Loucy (cell line): ENCODE measurements around the gene CST5.
"Not testable (repeated sequence)": the region's sequence is repeated elsewhere in the genome, so short reads cannot be mapped to it uniquely, and the experiment has no call there.

Source experiments
- H2AFZ ChIP-seq: fragments of 200-600 bp; sonication (generic); 2 replicates; pipeline ENCODE4 v1.6.0; 2016; ENCODE audit warnings: antibody characterized with exemption, mild to moderate bottlenecking, low read length, moderate library complexity
- H3F3A ChIP-seq: fragments of 200-600 bp; 2 replicates; pipeline ENCODE4 v1.6.0; 2016; ENCODE audit warnings: antibody characterized with exemption, low read depth, mild to moderate bottlenecking
- H3K27me3 ChIP-seq: fragments of 200-600 bp; sonication (generic); 2 replicates; pipeline ENCODE4 v1.6.1; 2014; ENCODE audit warnings: low read length, mild to moderate bottlenecking; ENCODE audit not compliant: insufficient read depth, poor library complexity, severe bottlenecking
- H3K36me3 ChIP-seq: fragments of 200-600 bp; sonication (generic); 2 replicates; pipeline ENCODE4 v1.6.1; 2016; ENCODE audit warnings: low read length; ENCODE audit not compliant: insufficient read depth
- H3K4me1 ChIP-seq: fragments of 200-600 bp; sonication (generic); 2 replicates; pipeline ENCODE4 v1.5.1; 2014; ENCODE audit warnings: low read length, mild to moderate bottlenecking; ENCODE audit not compliant: insufficient read depth, poor library complexity, severe bottlenecking
- H3K4me2 ChIP-seq: fragments of 200-600 bp; sonication (generic); 2 replicates; pipeline ENCODE4 v1.6.0; 2014; ENCODE audit warnings: antibody characterized with exemption, low read length, low read depth, mild to moderate bottlenecking; ENCODE audit not compliant: poor library complexity, severe bottlenecking
- H3K4me3 ChIP-seq: fragments of 200-600 bp; sonication (generic); 2 replicates; pipeline ENCODE4 v1.5.1; 2014; ENCODE audit warnings: low read length, mild to moderate bottlenecking, mixed read lengths; ENCODE audit not compliant: poor library complexity, severe bottlenecking
- H3K79me2 ChIP-seq: fragments of 200-600 bp; sonication (generic); 2 replicates; pipeline ENCODE4 v1.6.1; 2014; ENCODE audit warnings: low read length; ENCODE audit not compliant: insufficient read depth
- H3K9ac ChIP-seq: fragments of 200-600 bp; sonication (generic); 2 replicates; pipeline ENCODE4 v1.6.0; 2014; ENCODE audit warnings: mild to moderate bottlenecking, low read depth, low read length, moderate library complexity; ENCODE audit not compliant: poor library complexity, severe bottlenecking
- H3K9me2 ChIP-seq: fragments of 200-600 bp; sonication (generic); replicated peaks from 2 replicates; pipeline ENCODE4 v1.6.1; 2016; ENCODE audit warnings: low read depth, low read length, mixed read lengths
- H3K9me3 ChIP-seq: fragments of 200-600 bp; sonication (generic); 2 replicates; pipeline ENCODE4 v1.6.1; 2014; ENCODE audit warnings: mild to moderate bottlenecking, antibody characterized with exemption, low read length, low read depth; ENCODE audit not compliant: insufficient read depth
- H4K20me1 ChIP-seq: fragments of 200-600 bp; sonication (generic); 2 replicates; pipeline ENCODE4 v1.6.0; 2014; ENCODE audit warnings: antibody characterized with exemption, low read length, mild to moderate bottlenecking; ENCODE audit not compliant: insufficient read depth, poor library complexity, severe bottlenecking
- CTCF ChIP-seq: fragments of 200-600 bp; sonication (generic); conservative IDR thresholded peaks from 2 replicates; pipeline ENCODE4 v1.5.1; 2014; ENCODE audit warnings: mild to moderate bottlenecking, antibody characterized with exemption, low read length
- EZH2phosphoT487 ChIP-seq: fragments of 200-600 bp; IDR thresholded peaks from 2 replicates; pipeline ENCODE4 v1.6.1; 2018; ENCODE audit warnings: antibody characterized with exemption, mild to moderate bottlenecking, moderate library complexity, borderline replicate concordance

The CST5 gene

GRCh38 chr20:23917024-23917725 is 37.6 kb upstream of the CST5 start:
- no peaks in the 10 kb centered on the region for H3F3A ChIP-seq
- no peak overlapping the region for H3K4me3 ChIP-seq
- H2AFZ ChIP-seq: no peak overlapping the region
- no peaks in the 10 kb centered on the region for H3K4me1 ChIP-seq
- H3K4me2 ChIP-seq: no peak overlapping the region
- no peak for TF ChIP-seq EZH2phosphoT487
- TF ChIP-seq CTCF: no peak
- no peaks in the 10 kb centered on the region for H3K27me3 ChIP-seq
- H3K9me2 ChIP-seq: no peaks in the 10 kb centered on the region
- no peaks in the 10 kb centered on the region for H3K36me3 ChIP-seq
- no peak overlapping the region for H3K9ac ChIP-seq
- no peaks in the 10 kb centered on the region for H4K20me1 ChIP-seq
- no peaks in the 10 kb centered on the region for H3K79me2 ChIP-seq
- no peaks in the 10 kb centered on the region for H3K9me3 ChIP-seq

- no peak overlapping the region for H3K4me2 ChIP-seq
- no peaks in the 10 kb centered on the region for H3K79me2 ChIP-seq
- H3K4me3 ChIP-seq: no peak overlapping the region
- H3K9me3 ChIP-seq: no peaks in the 10 kb centered on the region
- H4K20me1 ChIP-seq: no peaks in the 10 kb centered on the region
- no peaks in the 10 kb centered on the region for H3F3A ChIP-seq
- no peaks in the 10 kb centered on the region for H3K4me1 ChIP-seq
- no peaks in the 10 kb centered on the region for H3K9me2 ChIP-seq
- no peak overlapping the region for H3K9ac ChIP-seq
- no peaks in the 10 kb centered on the region for H3K36me3 ChIP-seq
- H3K27me3 ChIP-seq: no peaks in the 10 kb centered on the region
- TF ChIP-seq EZH2phosphoT487 (no peak), CTCF (no peak)
- no peak overlapping the region for H2AFZ ChIP-seq
Observed at GRCh38 chr20:23915844-23916243, 36.3 kb upstream of the CST5 start.

- H3K4me2 ChIP-seq, H3K9me3 ChIP-seq, H4K20me1 ChIP-seq, H3K4me1 ChIP-seq, H2AFZ ChIP-seq, H3K4me3 ChIP-seq, H3K9me2 ChIP-seq, H3F3A ChIP-seq, H3K27me3 ChIP-seq, H3K79me2 ChIP-seq, H3K9ac ChIP-seq, H3K36me3 ChIP-seq: not testable (repeated sequence)
Observed at GRCh38 chr20:23914469-23914868, 34.9 kb upstream of the CST5 start.

GRCh38 chr20:23910210-23910609 is 30.7 kb upstream of the CST5 start:
- Histone ChIP-seq H3K9ac (no peak overlapping the region), H3K4me2 (no peak overlapping the region), H3K9me3 (peaks cover 10% of the 10 kb centered on the region), H3K36me3 (no peaks in the 10 kb centered on the region), H3K4me3 (no peak overlapping the region), H3K79me2 (no peaks in the 10 kb centered on the region), H2AFZ (no peak overlapping the region), H3K9me2 (no peaks in the 10 kb centered on the region), H3K27me3 (no peaks in the 10 kb centered on the region), H3F3A (no peaks in the 10 kb centered on the region), H3K4me1 (no peaks in the 10 kb centered on the region), H4K20me1 (no peaks in the 10 kb centered on the region)
- TF ChIP-seq CTCF (no peak), EZH2phosphoT487 (no peak)
